SKM-1 treated with dmso at 0.1 percent for 144 hours (cell line): ENCODE measurements around the gene ST7L.

ENCODE experiments used
- DNase-seq: peaks from one replicate; lab custom pipeline; 2025; ENCODE audit not compliant: unreplicated experiment; lab: John Stamatoyannopoulos, UW

ST7L gene

GRCh38 chr1:112517646-112518045 lies 101.3 kb downstream of the ST7L start:
- no peak for DNase-seq

- DNase-seq = no peak
Measured at GRCh38 chr1:112517231-112517630, 101.7 kb downstream of the ST7L start.

- no peak for DNase-seq
Measured at GRCh38 chr1:112516141-112516540, 102.8 kb downstream of the ST7L start.

GRCh38 chr1:112515311-112516009 lies 103.5 kb downstream of the ST7L start:
- no peak for DNase-seq

- no peak for DNase-seq
Measured at GRCh38 chr1:112514901-112515300, 104.0 kb downstream of the ST7L start.

- DNase-seq = no peak
Measured at GRCh38 chr1:112513112-112513870, 105.7 kb downstream of the ST7L start.

- no peak for DNase-seq
Measured at GRCh38 chr1:112511897-112512296, 107.0 kb downstream of the ST7L start.

- DNase-seq = no peak
Measured at GRCh38 chr1:112510340-112510739, 108.6 kb downstream of the ST7L start.

GRCh38 chr1:112509660-112510178 lies 109.2 kb downstream of the ST7L start:
- no peak for DNase-seq

GRCh38 chr1:112509005-112509659 lies 109.8 kb downstream of the ST7L start:
- DNase-seq = no peak

- DNase-seq = no peak
Measured at GRCh38 chr1:112508278-112509004, 110.5 kb downstream of the ST7L start, which contains the start of gene WNT2B. TSS of gene WNT2B (plus strand) at chr1:112508965. CDS start at chr1:112509263, 298 bp downstream.

- no peak for DNase-seq
Measured at GRCh38 chr1:112507921-112508277, 111.0 kb downstream of the ST7L start.

- DNase-seq = no peak
Measured at GRCh38 chr1:112507336-112507735, 111.6 kb downstream of the ST7L start.

- no peak for DNase-seq
Measured at GRCh38 chr1:112506731-112507130, 112.2 kb downstream of the ST7L start.

GRCh38 chr1:112506306-112506705 lies 112.6 kb downstream of the ST7L start:
- no peak for DNase-seq

GRCh38 chr1:112505878-112506277 lies 113.1 kb downstream of the ST7L start:
- DNase-seq = no peak

- DNase-seq = no peak
Measured at GRCh38 chr1:112505400-112505785, 113.5 kb downstream of the ST7L start.

GRCh38 chr1:112504661-112505399 lies 114.1 kb downstream of the ST7L start:
- no peak for DNase-seq

- DNase-seq = no peak
Measured at GRCh38 chr1:112504001-112504660, 114.8 kb downstream of the ST7L start.

GRCh38 chr1:112502826-112503225 lies 116.1 kb downstream of the ST7L start:
- no peak for DNase-seq
